Measurements from ENCODE around the gene DPAGT1. TPM values are rescaled to one million over a fixed set of nuclear protein-coding genes. Genes with fewer than 3 reads are reported as not detected.

The DPAGT1 gene
- total and polyA plus RNA-seq, 2 donors (not counting 3 experiments of a cell fraction or from before 2014, with no cell fraction given), result 62.0 to 203 TPM

- dilution Hi-C loops (cut with MboI; ENCODE audit: extremely low pct_ligation_motif_present, low sequenced_read_pairs), result no loop called here
- H3K4me3 ChIP-seq (replicated peaks in 1 of 3; ENCODE audit: insufficient read depth in 1 of 3, low read depth in 1 of 3, low read length in 3 of 3), result no peak overlapping the region
- no peak overlapping the region for H3K9ac ChIP-seq (replicated peaks; ENCODE audit: extremely low read depth, insufficient read depth, low read length)
- peaks cover 20 to 52% of the 10 kb centered on the region in 2 experiments for H3K36me3 ChIP-seq (ENCODE audit: control insufficient read depth in 2 of 2, extremely low read depth in 1 of 2, insufficient read depth in 2 of 2, low read length in 2 of 2)
- no peaks in the 10 kb centered on the region for H3K79me2 ChIP-seq (ENCODE audit: control insufficient read depth, insufficient read depth, low read length)
- H3K27me3 ChIP-seq (ENCODE audit: control insufficient read depth in 2 of 2, insufficient read depth in 2 of 2, low read length in 2 of 2), result no peaks in the 10 kb centered on the region
- DNase-seq (ENCODE audit: low read depth, low spot score) (no peak), FAIRE-seq (no peak)
- no peak overlapping the region for H2AFZ ChIP-seq (ENCODE audit: low read depth, low read length)
- no peaks in the 10 kb centered on the region for H4K20me1 ChIP-seq (replicated peaks; ENCODE audit: control insufficient read depth, extremely low read depth, insufficient read depth, low read length)
- ChIA-PET CTCF (interaction anchor here (1.8 kb wide), 1 partner anchor 10 kb away, joined by 6 read pairs; the partner anchor contains the start of gene VPS11), POLR2A (no interaction called here)
- H3K4me1 ChIP-seq (ENCODE audit: control insufficient read depth, extremely low read depth, insufficient read depth, low read length), result no peaks in the 10 kb centered on the region
- no peaks in the 10 kb centered on the region for H3K9me3 ChIP-seq (replicated peaks; ENCODE audit: control insufficient read depth, insufficient read depth, low read length)
- intact Hi-C loops (cut with micrococcal nuclease), result no loop called here
- no peaks in the 10 kb centered on the region for H3K9me1 ChIP-seq (replicated peaks; ENCODE audit: control insufficient read depth, extremely low read depth, insufficient read depth, low read length)
- no peak overlapping the region for H3K27ac ChIP-seq (ENCODE audit: insufficient read depth, low read depth, low read length)
- H3K4me2 ChIP-seq (ENCODE audit: insufficient read depth, low read length), result no peak overlapping the region
- no TSS peak for BruUV-seq (replicated peaks)
- TF ChIP-seq CTCF (IDR thresholded peaks at IDR 0.05; ENCODE audit: extremely low read depth in 1 of 2, insufficient read depth in 1 of 2, low read depth in 1 of 2, low read length in 2 of 2) (no peak), POLR2A (IDR thresholded peaks at IDR 0.05; ENCODE audit: low read depth, low read length) (no peak), EZH2 (IDR thresholded peaks at IDR 0.05; ENCODE audit: borderline replicate concordance, low read depth, low read length, severe bottlenecking) (no peak), MAX (IDR thresholded peaks at IDR 0.05; ENCODE audit: insufficient read depth, insufficient read length) (no peak), GATA2 (IDR thresholded peaks at IDR 0.05; ENCODE audit: insufficient read depth, insufficient read length, low read depth, low read length) (no peak), POLR2AphosphoS5 (IDR thresholded peaks at IDR 0.05; ENCODE audit: insufficient read depth, low read depth, low read length) (no peak), JUN (IDR thresholded peaks at IDR 0.05; ENCODE audit: borderline replicate concordance, insufficient read depth, insufficient read length, low read depth) (no peak)
These were observed 23.8 kb downstream of the DPAGT1 start for GRCh38 chr11:119077839-119078238.
